ENCODE measurements around the gene SMIM21.

The SMIM21 gene

GRCh38 chr18:75390854-75391253 lies 36.6 kb downstream of the SMIM21 start:
- in situ Hi-C loops (cut with HindIII; ENCODE audit: low sequenced_read_pairs): no loop called here
- H3K4me3 ChIP-seq (ENCODE audit: low read depth, low read length): no peak overlapping the region
- no peak for TF ChIP-seq CTCF (IDR thresholded peaks at IDR 0.05; ENCODE audit: low read depth, low read length, missing control alignments)
- no peak for DNase-seq (ENCODE audit: low read depth)

GRCh38 chr18:75384144-75384543 lies 43.4 kb downstream of the SMIM21 start:
- in situ Hi-C loops (cut with HindIII; ENCODE audit: low sequenced_read_pairs): no loop called here
- H3K4me3 ChIP-seq (ENCODE audit: low read depth, low read length): no peak overlapping the region
- TF ChIP-seq CTCF (IDR thresholded peaks at IDR 0.05; ENCODE audit: low read depth, low read length, missing control alignments): no peak
- no peak for DNase-seq (ENCODE audit: low read depth)

- no peak for TF ChIP-seq CTCF (IDR thresholded peaks at IDR 0.05; ENCODE audit: low read depth, low read length, missing control alignments)
- no peak for DNase-seq (ENCODE audit: low read depth)
- no peak overlapping the region for H3K4me3 ChIP-seq (ENCODE audit: low read depth, low read length)
- in situ Hi-C loops (cut with HindIII; ENCODE audit: low sequenced_read_pairs): no loop called here
Measured at GRCh38 chr18:75378376-75379315, 48.9 kb downstream of the SMIM21 start.

- H3K4me3 ChIP-seq (ENCODE audit: low read depth, low read length): no peak overlapping the region
- no peak for DNase-seq (ENCODE audit: low read depth)
- in situ Hi-C loops (cut with HindIII; ENCODE audit: low sequenced_read_pairs): no loop called here
- TF ChIP-seq CTCF (IDR thresholded peaks at IDR 0.05; ENCODE audit: low read depth, low read length, missing control alignments): no peak
Measured at GRCh38 chr18:75377926-75378325, 49.6 kb downstream of the SMIM21 start.

- in situ Hi-C loops (cut with HindIII; ENCODE audit: low sequenced_read_pairs): no loop called here
- DNase-seq (ENCODE audit: low read depth): no peak
- TF ChIP-seq CTCF (IDR thresholded peaks at IDR 0.05; ENCODE audit: low read depth, low read length, missing control alignments): no peak
- no peak overlapping the region for H3K4me3 ChIP-seq (ENCODE audit: low read depth, low read length)
Measured at GRCh38 chr18:75377258-75377657, 50.2 kb downstream of the SMIM21 start.

GRCh38 chr18:75376004-75376403 lies 51.5 kb downstream of the SMIM21 start:
- no peak for DNase-seq (ENCODE audit: low read depth)
- H3K4me3 ChIP-seq (ENCODE audit: low read depth, low read length): no peak overlapping the region
- TF ChIP-seq CTCF (IDR thresholded peaks at IDR 0.05; ENCODE audit: low read depth, low read length, missing control alignments): no peak
- in situ Hi-C loops (cut with HindIII; ENCODE audit: low sequenced_read_pairs): no loop called here

All from astrocyte of the cerebellum (primary cell).